GM18507 (cell line): ENCODE measurements around the gene SUSD4.

Experiments
- DNase-seq: peaks from one replicate; pipeline ENCODE4 v3.0.0; 2011; ENCODE audit warnings: low read depth; ENCODE audit not compliant: insufficient read length; ENCODE audit errors: extremely low spot score
- FAIRE-seq: peaks from 2 replicates; lab custom pipeline; 2011; peaks lifted over from hg19 to GRCh38; lab: Jason Lieb, UNC

Gene SUSD4

DNA sequence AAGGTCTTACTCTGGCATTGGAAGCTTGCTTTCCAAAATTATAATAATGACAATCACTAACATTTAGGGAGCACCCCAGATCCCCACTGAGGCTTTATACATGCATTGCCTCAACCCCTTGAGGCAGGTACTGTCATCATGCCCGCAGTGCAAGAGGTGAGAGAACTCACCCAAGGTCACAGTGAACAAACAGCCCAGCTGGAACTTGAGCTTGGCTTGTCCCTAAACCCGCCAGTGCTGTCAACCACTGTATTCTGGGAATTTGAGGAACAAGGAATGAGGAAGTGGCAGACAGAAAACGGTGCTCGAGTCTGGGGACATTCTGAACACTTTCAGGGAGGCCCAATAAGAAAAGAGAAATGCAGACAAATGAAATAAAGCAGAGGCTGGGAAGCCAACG is 186.3 kb downstream of the SUSD4 start:
- DNase-seq (no peak), FAIRE-seq (no peak)

DNA sequence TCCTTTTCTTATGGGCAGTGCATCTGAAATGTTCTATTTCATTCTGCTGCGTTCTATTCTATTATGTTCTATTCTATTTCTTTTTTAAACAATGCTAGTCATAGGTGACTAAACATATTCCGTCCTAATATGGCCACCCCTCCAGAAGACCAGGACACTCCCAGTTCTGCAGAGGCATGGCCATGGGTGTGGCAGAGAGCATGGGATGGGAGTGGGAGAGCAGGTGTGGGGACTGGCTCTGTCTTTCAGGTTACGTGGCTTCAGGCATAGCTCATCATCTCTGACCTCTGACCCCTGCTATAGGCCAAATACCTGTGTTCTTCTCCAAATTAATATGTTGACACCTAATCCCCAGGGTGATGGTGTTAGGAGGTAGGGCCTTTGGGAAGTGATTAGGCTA is 187.5 kb downstream of the SUSD4 start:
- no peak for DNase-seq
- FAIRE-seq, result no peak

DNA sequence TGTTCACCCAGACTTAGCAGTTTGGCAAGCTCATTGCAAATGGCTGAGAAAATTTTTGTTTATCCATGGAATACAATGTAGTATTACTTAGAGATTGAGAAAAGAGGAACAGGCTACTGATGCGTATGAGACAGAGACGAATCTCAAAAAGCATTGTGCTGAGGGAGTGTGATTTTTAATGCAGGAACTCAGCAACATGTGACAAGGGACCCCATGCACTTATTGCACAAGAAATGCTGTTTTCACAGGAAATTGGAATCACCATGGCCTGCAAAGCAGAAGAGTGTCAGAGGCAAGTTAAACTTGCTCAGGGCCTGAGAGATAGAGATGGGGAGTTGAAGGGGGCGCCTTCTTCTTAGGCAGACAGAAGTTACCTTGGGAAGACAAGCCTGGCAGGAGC is 188.3 kb downstream of the SUSD4 start:
- no peak for FAIRE-seq
- DNase-seq, result no peak

DNA sequence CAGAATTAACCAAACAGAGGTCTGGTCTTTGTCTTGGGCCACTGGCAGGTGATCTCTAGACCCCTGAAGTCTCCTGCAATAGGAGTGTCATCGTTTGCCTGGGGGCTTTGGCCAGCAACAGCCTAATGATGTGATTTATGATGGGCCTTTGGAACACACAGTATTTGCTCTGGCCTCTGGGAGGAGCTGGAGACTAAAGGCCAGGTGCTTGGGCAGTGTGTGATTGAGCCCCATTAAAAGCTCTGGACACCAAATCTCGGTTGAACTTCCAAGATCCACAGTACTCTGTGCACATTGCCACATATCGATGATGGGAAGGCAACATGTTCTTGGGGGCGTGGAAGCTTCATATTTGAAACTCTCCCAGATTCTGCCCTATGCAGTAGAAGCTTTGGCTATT is 188.9 kb downstream of the SUSD4 start:
- no peak for DNase-seq
- no peak for FAIRE-seq
